ENCODE data around the gene PCDH1.

DNA sequence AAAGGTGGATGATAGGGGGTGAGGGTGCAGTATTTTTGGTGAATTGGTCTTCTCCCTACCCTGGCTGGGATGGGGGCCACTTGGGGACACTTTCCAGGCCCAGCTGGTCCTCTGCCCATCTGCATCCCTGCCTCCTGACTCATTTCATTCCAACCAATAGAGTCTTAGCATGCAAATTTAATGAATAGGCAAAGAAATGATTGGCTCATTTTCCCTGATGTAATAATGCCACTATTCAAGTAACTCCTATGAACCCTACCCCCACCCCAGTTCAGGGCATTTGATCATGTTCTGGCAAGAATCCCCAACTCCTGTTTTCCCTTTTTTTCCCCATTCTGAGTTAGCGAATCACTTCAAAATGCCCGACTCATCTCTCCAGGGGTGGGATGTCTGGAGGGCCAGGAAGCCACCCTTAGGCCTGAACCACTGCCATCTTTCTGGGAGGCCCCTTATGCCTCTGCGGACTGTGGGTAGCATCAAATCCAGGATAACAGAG lies 56.7 kb downstream of the PCDH1 start:
- no peak for TF ChIP-seq CTCF (IDR thresholded peaks at IDR 0.05)
- no peak for TF ChIP-seq POLR2A (IDR thresholded peaks at IDR 0.05)

Measured in lower leg skin (tissue), 3 donors.